Measurements from ENCODE around the gene SLC22A2.

- no peak for TF ChIP-seq CTCF (IDR thresholded peaks at IDR 0.05)
- no peak for TF ChIP-seq POLR2A (IDR thresholded peaks at IDR 0.05)
- no peak for TF ChIP-seq EP300 (IDR thresholded peaks at IDR 0.05)
Observed at GRCh38 chr6:160260803-160261450, 2.3 kb upstream of the SLC22A2 start.

Data from tibial nerve (tissue), 4 donors.